Endothelial cell of hepatic sinusoid (primary cell): ENCODE data around the gene TREML1.
"Not testable (repeated sequence)": the region's sequence is repeated elsewhere in the genome, so short reads cannot be mapped to it uniquely, and the experiment has no call there.

Experiments
- in situ Hi-C: cut with HindIII; loops from 2 replicates; pipeline ENCODE4 v1.10.0; 2017; ENCODE audit warnings: low sequenced_read_pairs

The TREML1 gene

GRCh38 chr6:41153992-41154625, at the start of gene TREML1:
Gene TREML1, minus strand, starts transcription at chr6:41154347. Its CDS starts 59 bp downstream, at chr6:41154288.
- in situ Hi-C loops = no loop called here

GRCh38 chr6:41201764-41202173, 47.6 kb upstream of the TREML1 start:
- in situ Hi-C loops = no loop called here

GRCh38 chr6:41200901-41201763, 47.0 kb upstream of the TREML1 start, which contains the start of gene TREML2:
Gene TREML2, minus strand, starts transcription at chr6:41201149. Its CDS starts 141 bp downstream, at chr6:41201008.
- in situ Hi-C loops = no loop called here

GRCh38 chr6:41200296-41200900, 46.3 kb upstream of the TREML1 start:
- in situ Hi-C loops = no loop called here

- in situ Hi-C loops = no loop called here
These were observed 45.6 kb upstream of the TREML1 start for GRCh38 chr6:41199552-41200246.

- in situ Hi-C loops = no loop called here
These were observed 43.1 kb upstream of the TREML1 start for GRCh38 chr6:41197234-41197633.

GRCh38 chr6:41194386-41194785, 40.2 kb upstream of the TREML1 start:
- in situ Hi-C loops = no loop called here

- in situ Hi-C loops = no loop called here
These were observed 39.7 kb upstream of the TREML1 start for GRCh38 chr6:41193884-41194283.

- in situ Hi-C loops = no loop called here
These were observed 39.1 kb upstream of the TREML1 start for GRCh38 chr6:41193171-41193734.

- in situ Hi-C loops = no loop called here
These were observed 37.4 kb upstream of the TREML1 start for GRCh38 chr6:41191569-41191968.

GRCh38 chr6:41190791-41191190, 36.6 kb upstream of the TREML1 start:
- in situ Hi-C loops = no loop called here

- in situ Hi-C loops = no loop called here
These were observed 35.8 kb upstream of the TREML1 start for GRCh38 chr6:41189967-41190366.

- in situ Hi-C loops = not testable (repeated sequence)
These were observed 34.9 kb upstream of the TREML1 start for GRCh38 chr6:41189046-41189445.

- in situ Hi-C loops = no loop called here
These were observed 34.1 kb upstream of the TREML1 start for GRCh38 chr6:41187924-41188886.

- in situ Hi-C loops = no loop called here
These were observed 31.9 kb upstream of the TREML1 start for GRCh38 chr6:41186031-41186562.

GRCh38 chr6:41184761-41185160, 30.6 kb upstream of the TREML1 start:
- in situ Hi-C loops = no loop called here

GRCh38 chr6:41182069-41183034, 28.2 kb upstream of the TREML1 start:
- in situ Hi-C loops = no loop called here

- in situ Hi-C loops = no loop called here
These were observed 27.4 kb upstream of the TREML1 start for GRCh38 chr6:41181566-41181965.
